WI38 (cell line): ENCODE measurements around the gene COL5A3.
"Not testable (repeated sequence)": the region's sequence is repeated elsewhere in the genome, so short reads cannot be mapped to it uniquely, and the experiment has no call there.

Experiments used
- H3K4me3 ChIP-seq: 2 replicates; pipeline ENCODE4 v1.5.1; 2011; ENCODE audit warnings: low read depth, mild to moderate bottlenecking, control low read depth, low read length
- TF ChIP-seq, protein P1 (sequence below): IDR thresholded peaks from 2 replicates; pipeline ENCODE4 v1.5.1; 2012; ENCODE audit warnings: low read depth, mild to moderate bottlenecking, control low read depth, low read length

COL5A3 gene

DNA sequence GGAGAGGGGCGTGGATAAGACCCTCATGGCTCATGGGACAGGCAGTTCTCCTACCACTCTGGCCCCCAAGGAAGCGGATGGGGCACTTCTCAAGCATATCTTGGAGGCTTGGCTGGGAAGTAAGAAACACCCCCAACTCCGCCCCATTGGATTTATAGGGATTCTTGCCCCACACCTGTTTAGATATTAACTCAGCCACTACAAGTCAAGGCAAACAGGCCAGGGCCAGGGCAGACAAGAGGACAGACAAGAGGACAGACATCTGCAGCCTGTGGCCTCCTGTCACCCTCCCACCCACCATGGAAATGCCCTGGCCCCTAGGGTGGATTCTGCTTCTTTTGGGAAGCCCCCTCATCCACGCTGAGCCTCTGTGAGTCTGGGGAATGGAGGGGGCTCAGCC is 27.1 kb upstream of the COL5A3 start:
- TF ChIP-seq, protein P1, sequence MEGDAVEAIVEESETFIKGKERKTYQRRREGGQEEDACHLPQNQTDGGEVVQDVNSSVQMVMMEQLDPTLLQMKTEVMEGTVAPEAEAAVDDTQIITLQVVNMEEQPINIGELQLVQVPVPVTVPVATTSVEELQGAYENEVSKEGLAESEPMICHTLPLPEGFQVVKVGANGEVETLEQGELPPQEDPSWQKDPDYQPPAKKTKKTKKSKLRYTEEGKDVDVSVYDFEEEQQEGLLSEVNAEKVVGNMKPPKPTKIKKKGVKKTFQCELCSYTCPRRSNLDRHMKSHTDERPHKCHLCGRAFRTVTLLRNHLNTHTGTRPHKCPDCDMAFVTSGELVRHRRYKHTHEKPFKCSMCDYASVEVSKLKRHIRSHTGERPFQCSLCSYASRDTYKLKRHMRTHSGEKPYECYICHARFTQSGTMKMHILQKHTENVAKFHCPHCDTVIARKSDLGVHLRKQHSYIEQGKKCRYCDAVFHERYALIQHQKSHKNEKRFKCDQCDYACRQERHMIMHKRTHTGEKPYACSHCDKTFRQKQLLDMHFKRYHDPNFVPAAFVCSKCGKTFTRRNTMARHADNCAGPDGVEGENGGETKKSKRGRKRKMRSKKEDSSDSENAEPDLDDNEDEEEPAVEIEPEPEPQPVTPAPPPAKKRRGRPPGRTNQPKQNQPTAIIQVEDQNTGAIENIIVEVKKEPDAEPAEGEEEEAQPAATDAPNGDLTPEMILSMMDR: no peak
- H3K4me3 ChIP-seq: no peak overlapping the region

DNA sequence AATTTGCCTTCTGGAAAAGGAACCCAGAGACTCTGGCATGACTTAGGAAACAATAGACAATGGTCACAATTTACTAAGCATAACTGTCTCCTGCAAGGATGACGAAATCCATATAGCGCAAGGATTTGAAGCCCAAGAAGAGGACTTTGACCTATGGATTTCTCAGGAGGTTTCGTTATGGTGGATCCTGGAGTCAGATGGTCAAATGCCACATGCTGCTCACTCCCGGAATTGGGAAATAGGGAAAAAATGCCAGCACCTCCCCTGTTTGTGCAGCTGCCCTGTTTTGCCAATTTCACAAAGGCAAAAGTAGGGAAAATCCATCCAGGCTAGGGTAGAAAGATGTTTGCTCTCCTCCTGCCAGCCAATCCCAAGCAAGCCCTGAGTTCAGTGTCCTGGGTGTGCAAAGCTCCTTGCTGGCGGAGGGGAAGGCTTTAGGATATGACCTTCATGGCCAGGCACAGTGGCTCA is 26.3 kb upstream of the COL5A3 start:
- H3K4me3 ChIP-seq: no peak overlapping the region
- TF ChIP-seq, protein P1: no peak

DNA sequence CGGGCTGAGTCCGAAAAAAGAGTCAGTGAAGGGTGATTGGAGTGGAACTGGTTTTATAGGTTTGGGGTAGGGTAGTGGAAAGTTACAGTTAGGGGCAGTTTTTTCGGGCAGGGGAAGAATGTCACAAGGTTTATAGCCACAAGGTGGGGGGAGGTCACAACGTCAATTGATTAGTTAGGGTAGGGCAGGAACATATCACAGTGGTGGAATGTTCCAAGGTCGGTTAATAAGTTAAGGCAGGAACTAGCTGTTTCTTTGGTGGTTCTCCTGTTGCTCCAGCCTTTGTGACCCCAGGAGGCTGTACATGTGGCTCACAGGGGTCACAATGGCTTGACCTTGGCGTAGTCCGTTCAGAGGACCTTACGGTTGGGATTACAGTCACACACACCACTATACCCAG is 23.3 kb upstream of the COL5A3 start:
- TF ChIP-seq, protein P1: no peak

DNA sequence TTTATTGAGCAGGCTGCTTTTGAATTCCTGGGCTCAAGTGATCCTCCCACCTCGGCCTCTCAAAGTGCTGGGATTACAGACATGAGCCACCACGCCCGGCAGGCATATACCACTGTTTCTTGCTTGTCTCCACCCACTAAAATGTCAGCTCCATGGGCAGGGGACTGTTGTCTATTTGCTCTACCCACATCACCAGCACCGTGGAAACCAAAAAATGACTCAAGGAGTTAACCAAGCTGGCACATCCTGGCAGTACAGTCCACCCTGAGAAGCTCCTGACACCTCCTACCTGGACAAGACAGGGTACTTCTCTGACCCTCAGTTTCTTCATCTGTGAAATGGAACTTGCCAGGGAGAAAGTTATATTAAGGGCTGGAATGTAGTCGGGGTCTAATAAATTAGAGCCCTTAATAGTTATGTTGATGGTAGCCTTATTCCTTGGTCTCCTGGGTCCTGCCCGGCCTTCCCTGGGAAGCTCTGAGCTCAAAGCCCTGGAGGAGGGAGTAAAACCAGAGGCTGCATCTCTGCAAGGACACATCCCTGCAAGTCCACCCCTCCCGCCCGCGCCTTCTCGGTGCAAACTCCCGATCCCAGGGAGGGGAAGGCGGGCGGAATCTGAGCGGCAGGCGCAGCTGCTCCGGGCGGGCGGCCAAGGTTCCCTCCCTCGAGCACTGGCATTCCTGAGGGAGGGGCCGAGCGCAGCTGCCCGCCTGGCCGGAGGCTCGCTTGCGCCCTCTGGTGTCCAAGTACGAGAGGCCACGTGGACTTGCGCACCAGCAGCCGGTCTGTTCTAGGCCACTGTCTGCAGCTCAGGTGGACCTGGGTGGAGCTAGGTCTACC is 17.1 kb upstream of the COL5A3 start:
- no peak overlapping the region for H3K4me3 ChIP-seq
- TF ChIP-seq, protein P1: peak; percentile 82

More for the DNA sequence above, 23.3 kb upstream of the COL5A3 start:
- H3K4me3 ChIP-seq: no peak overlapping the region

DNA sequence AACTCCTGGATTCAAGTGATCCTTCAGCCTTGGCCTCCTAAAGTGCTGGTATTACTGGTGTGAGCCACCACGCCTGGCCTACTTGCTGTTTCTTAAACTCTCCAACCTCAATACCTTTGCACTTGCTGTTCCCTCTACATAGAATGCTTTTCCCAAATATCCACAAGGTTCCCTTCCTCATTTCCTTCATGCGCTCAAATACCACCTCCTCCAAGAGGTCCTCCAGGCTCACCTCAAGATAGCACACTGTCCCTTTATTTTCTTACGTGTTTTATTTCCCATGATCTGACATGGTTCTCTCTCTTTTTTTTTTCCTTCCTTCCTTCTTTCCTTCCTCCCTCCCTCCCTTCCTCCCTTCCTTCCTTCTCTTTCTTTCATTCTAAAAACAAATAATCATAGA is 16.4 kb upstream of the COL5A3 start:
- H3K4me3 ChIP-seq: no peak overlapping the region

DNA sequence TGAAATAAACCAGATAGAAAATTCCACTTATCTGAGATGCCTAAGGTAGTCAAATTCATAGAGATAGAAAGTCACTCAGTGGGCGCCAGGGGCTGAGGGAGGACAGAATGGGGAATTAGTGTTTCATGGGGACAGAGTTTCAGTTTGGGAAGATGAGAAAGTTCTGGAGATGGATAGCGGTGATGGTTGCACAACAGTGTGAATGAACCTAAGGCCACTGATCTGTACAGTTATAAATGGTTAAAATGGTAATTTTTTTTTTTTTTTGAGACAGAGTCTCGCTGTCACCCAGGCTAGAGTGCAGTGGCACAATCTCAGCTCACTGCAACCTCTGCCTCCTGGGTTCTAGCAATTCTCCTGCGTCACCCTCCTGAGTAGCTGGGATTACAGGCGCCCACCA is 12.8 kb upstream of the COL5A3 start:
- not testable (repeated sequence) for H3K4me3 ChIP-seq

More for the DNA sequence above, 16.4 kb upstream of the COL5A3 start:
- TF ChIP-seq, protein P1: no peak

DNA sequence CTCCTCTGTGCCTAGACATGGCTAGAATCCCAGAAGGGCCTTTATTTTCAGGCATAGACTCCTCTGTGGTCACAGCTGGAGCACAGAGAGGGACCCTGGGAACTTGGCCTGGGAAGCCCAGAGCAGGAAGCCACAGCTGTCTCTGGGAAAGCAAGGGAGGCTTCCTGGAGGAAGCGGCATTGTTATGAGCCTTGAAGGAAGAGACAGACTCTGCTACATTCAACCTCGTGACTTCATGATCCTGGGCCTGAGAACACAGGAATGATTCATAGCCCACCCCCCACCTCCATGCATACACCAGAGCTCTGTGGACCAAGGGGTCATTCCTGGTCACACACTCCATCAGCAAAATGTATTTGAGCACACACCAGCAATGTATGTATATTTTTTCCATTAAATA is 11.6 kb upstream of the COL5A3 start:
- TF ChIP-seq, protein P1: no peak
- no peak overlapping the region for H3K4me3 ChIP-seq
